ENCODE results near the gene PSMG1. TPM values are rescaled to one million over a fixed set of nuclear protein-coding genes. Genes with fewer than 3 reads are reported as not detected.

The PSMG1 gene
- total and polyA plus RNA-seq, 2 donors (not counting 3 experiments of a cell fraction or from before 2014, with no cell fraction given): 43.2 to 75.9 TPM

GRCh38 chr21:39187141-39187540 is 3.9 kb upstream of the PSMG1 start:
- H3K4me3 ChIP-seq (replicated peaks in 1 of 3; ENCODE audit: insufficient read depth in 1 of 3, low read depth in 1 of 3, low read length in 3 of 3): no peak overlapping the region
- H3K36me3 ChIP-seq (ENCODE audit: control insufficient read depth in 2 of 2, extremely low read depth in 1 of 2, insufficient read depth in 2 of 2, low read length in 2 of 2): peaks cover 0 to 3% of the 10 kb centered on the region in 2 experiments
- peaks cover 8% of the 10 kb centered on the region for H3K79me2 ChIP-seq (ENCODE audit: control insufficient read depth, insufficient read depth, low read length)
- FAIRE-seq: no peak
- no peak overlapping the region for H3K27ac ChIP-seq (ENCODE audit: insufficient read depth, low read depth, low read length)
- H2AFZ ChIP-seq (ENCODE audit: low read depth, low read length): no peak overlapping the region
- dilution Hi-C loops (cut with MboI; ENCODE audit: extremely low pct_ligation_motif_present, low sequenced_read_pairs) (no loop called here), intact Hi-C loops (cut with micrococcal nuclease) (no loop called here)
- H3K27me3 ChIP-seq (ENCODE audit: control insufficient read depth in 2 of 2, insufficient read depth in 2 of 2, low read length in 2 of 2): no peaks in the 10 kb centered on the region
- H3K4me2 ChIP-seq (ENCODE audit: insufficient read depth, low read length): no peak overlapping the region
- no peak overlapping the region for H3K9ac ChIP-seq (replicated peaks; ENCODE audit: extremely low read depth, insufficient read depth, low read length)
- H3K9me1 ChIP-seq (replicated peaks; ENCODE audit: control insufficient read depth, extremely low read depth, insufficient read depth, low read length): no peaks in the 10 kb centered on the region
- H3K9me3 ChIP-seq (replicated peaks; ENCODE audit: control insufficient read depth, insufficient read depth, low read length): no peaks in the 10 kb centered on the region
- DNase-seq (ENCODE audit: low read depth, low spot score): no peak
- POLR2A ChIA-PET: no interaction called here
- CTCF ChIA-PET: interaction anchor here (1.6 kb wide), 1 partner anchor 200 kb away, joined by 4 read pairs; no protein-coding TSS in a partner anchor
- TF ChIP-seq JUN (IDR thresholded peaks at IDR 0.05; ENCODE audit: borderline replicate concordance, insufficient read depth, insufficient read length, low read depth) (no peak), POLR2A (IDR thresholded peaks at IDR 0.05; ENCODE audit: low read depth, low read length) (no peak)
- H3K4me1 ChIP-seq (ENCODE audit: control insufficient read depth, extremely low read depth, insufficient read depth, low read length): peaks cover 12% of the 10 kb centered on the region
- H4K20me1 ChIP-seq (replicated peaks; ENCODE audit: control insufficient read depth, extremely low read depth, insufficient read depth, low read length): no peaks in the 10 kb centered on the region
- no TSS peak for BruUV-seq (replicated peaks)

DNA sequence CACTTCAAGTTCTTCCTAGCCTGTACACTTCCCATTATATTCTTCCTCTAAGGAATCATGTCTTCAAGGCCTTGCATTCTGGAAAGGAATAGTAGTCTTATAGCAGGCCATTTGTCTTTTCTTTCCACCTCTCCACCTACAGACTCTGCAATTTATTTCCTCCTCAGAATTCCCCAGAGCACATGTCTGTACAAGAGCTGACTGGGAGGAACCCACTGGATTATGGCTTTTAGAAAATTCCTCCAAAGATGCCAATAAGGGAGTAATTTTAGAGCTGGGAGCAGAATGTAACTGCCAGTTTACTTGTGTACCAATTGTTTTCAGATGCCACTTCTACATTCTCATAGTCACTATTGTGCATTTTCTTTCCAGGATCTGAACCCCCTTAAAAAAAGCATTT is 3.4 kb upstream of the PSMG1 start:
- Histone ChIP-seq H3K27ac (ENCODE audit: insufficient read depth, low read depth, low read length) (no peak overlapping the region), H3K4me3 (replicated peaks in 1 of 3; ENCODE audit: insufficient read depth in 1 of 3, low read depth in 1 of 3, low read length in 3 of 3) (no peak overlapping the region), H3K36me3 (ENCODE audit: control insufficient read depth in 2 of 2, extremely low read depth in 1 of 2, insufficient read depth in 2 of 2, low read length in 2 of 2) (peaks cover 0 to 3% of the 10 kb centered on the region in 2 experiments), H3K4me2 (ENCODE audit: insufficient read depth, low read length) (no peak overlapping the region), H3K4me1 (ENCODE audit: control insufficient read depth, extremely low read depth, insufficient read depth, low read length) (peaks cover 17% of the 10 kb centered on the region), H3K9ac (replicated peaks; ENCODE audit: extremely low read depth, insufficient read depth, low read length) (no peak overlapping the region), H3K9me3 (replicated peaks; ENCODE audit: control insufficient read depth, insufficient read depth, low read length) (no peaks in the 10 kb centered on the region), H3K79me2 (ENCODE audit: control insufficient read depth, insufficient read depth, low read length) (peaks cover 13% of the 10 kb centered on the region), H4K20me1 (replicated peaks; ENCODE audit: control insufficient read depth, extremely low read depth, insufficient read depth, low read length) (no peaks in the 10 kb centered on the region), H3K9me1 (replicated peaks; ENCODE audit: control insufficient read depth, extremely low read depth, insufficient read depth, low read length) (no peaks in the 10 kb centered on the region), H3K27me3 (ENCODE audit: control insufficient read depth in 2 of 2, insufficient read depth in 2 of 2, low read length in 2 of 2) (no peaks in the 10 kb centered on the region), H2AFZ (ENCODE audit: low read depth, low read length) (no peak overlapping the region)
- TF ChIP-seq FOS (IDR thresholded peaks at IDR 0.05; ENCODE audit: borderline replicate concordance, insufficient read depth, low read length) (no peak), POLR2A (IDR thresholded peaks at IDR 0.05; ENCODE audit: low read depth, low read length) (no peak)
- DNase-seq (ENCODE audit: low read depth, low spot score) (no peak), FAIRE-seq (no peak)
- POLR2A ChIA-PET: no interaction called here
- intact Hi-C loops (cut with micrococcal nuclease) (no loop called here), dilution Hi-C loops (cut with MboI; ENCODE audit: extremely low pct_ligation_motif_present, low sequenced_read_pairs) (no loop called here)
- CTCF ChIA-PET: interaction anchor here (1.6 kb wide), 1 partner anchor 201 kb away, joined by 4 read pairs; no protein-coding TSS in a partner anchor
- BruUV-seq (replicated peaks): no TSS peak
